Ishikawa (cell line): ENCODE data around the gene ECE2.

Experiments used
- TAF1 ChIP-seq: IDR thresholded peaks from 2 replicates; pipeline ENCODE4 v1.6.1; 2012; ENCODE audit warnings: low read depth, mild to moderate bottlenecking
- YY1 ChIP-seq: IDR thresholded peaks from 2 replicates; pipeline ENCODE4 v1.6.1; 2012; ENCODE audit warnings: low read depth

DNA sequence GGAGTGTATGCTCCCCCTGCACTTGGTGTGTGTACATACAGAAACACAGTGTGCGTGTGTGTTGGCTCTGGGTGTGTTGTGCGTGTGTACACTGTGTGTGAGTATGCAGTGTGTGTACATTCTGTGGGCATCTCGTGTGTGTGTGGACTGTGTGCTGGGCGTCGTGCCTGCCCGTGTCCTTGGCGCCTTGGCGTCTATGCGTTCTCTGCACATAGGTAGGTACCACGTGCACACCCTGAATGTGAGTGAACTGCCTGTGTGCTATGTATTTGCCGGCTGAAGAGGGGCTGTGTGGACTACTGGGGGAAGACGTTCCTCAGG, 481 bp upstream of the ECE2 start:
- TF ChIP-seq YY1: no peak
- no peak for TF ChIP-seq TAF1
